ENCODE data around the gene MORC3.

The MORC3 gene

DNA sequence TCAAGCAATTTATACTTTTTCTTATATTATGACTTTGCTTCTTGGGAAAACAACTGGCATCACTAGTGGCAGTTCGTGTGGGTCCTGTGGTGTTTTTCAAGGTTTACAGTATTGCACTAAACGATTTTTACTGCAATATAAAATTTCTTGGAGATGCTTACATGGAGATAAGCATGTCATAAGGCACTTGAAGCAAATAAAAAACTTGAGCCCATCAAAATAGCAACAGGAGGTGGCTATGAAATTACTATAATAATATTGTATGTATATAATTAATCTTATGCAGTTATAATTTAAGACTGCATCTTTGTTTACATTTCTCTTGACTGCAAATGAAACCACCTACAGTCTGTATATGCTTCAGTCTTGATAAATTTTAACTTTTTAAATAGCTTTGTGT, 35.9 kb downstream of the MORC3 start:
- H3K36me3 ChIP-seq (replicated peaks), result peaks cover 42% of the 10 kb centered on the region
- H3K4me3 ChIP-seq (ENCODE audit: low read depth, low read length), result no peak overlapping the region
- no peak overlapping the region for H3K27ac ChIP-seq
- no peaks in the 10 kb centered on the region for H3K27me3 ChIP-seq (replicated peaks)
- in situ Hi-C loops (cut with HindIII; ENCODE audit: low pct_ligation_motif_present, low sequenced_read_pairs), result no loop called here
- TF ChIP-seq, protein P1, sequence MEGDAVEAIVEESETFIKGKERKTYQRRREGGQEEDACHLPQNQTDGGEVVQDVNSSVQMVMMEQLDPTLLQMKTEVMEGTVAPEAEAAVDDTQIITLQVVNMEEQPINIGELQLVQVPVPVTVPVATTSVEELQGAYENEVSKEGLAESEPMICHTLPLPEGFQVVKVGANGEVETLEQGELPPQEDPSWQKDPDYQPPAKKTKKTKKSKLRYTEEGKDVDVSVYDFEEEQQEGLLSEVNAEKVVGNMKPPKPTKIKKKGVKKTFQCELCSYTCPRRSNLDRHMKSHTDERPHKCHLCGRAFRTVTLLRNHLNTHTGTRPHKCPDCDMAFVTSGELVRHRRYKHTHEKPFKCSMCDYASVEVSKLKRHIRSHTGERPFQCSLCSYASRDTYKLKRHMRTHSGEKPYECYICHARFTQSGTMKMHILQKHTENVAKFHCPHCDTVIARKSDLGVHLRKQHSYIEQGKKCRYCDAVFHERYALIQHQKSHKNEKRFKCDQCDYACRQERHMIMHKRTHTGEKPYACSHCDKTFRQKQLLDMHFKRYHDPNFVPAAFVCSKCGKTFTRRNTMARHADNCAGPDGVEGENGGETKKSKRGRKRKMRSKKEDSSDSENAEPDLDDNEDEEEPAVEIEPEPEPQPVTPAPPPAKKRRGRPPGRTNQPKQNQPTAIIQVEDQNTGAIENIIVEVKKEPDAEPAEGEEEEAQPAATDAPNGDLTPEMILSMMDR (IDR thresholded peaks at IDR 0.05; ENCODE audit: low read depth, low read length, missing control alignments), result no peak
- no peak for DNase-seq

DNA sequence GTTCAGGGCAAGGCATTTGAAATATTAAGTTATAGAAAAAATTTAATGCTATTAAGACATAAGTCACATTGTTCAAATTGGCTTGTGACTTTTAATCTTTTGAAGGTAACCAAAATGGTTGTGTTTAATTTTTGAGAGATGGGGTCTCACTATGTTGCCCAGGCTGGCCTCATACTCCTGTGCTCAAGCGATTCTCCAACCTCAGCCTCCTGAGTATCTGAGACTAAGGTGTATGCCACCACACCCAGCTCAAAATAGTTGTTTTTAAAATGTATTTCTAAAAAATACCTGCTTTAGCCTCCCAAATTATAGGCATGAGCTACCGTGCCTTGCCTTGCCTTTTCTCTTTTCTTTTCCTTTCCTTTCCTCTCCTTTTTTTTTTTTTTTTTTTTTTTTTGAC, 39.2 kb downstream of the MORC3 start:
- TF ChIP-seq, protein P1 (IDR thresholded peaks at IDR 0.05; ENCODE audit: low read depth, low read length, missing control alignments), result no peak
- DNase-seq, result no peak
- H3K4me3 ChIP-seq (ENCODE audit: low read depth, low read length), result no peak overlapping the region
- H3K36me3 ChIP-seq (replicated peaks), result peaks cover 50% of the 10 kb centered on the region
- H3K27me3 ChIP-seq (replicated peaks), result no peaks in the 10 kb centered on the region
- no peak overlapping the region for H3K27ac ChIP-seq
- in situ Hi-C loops (cut with HindIII; ENCODE audit: low pct_ligation_motif_present, low sequenced_read_pairs), result no loop called here

DNA sequence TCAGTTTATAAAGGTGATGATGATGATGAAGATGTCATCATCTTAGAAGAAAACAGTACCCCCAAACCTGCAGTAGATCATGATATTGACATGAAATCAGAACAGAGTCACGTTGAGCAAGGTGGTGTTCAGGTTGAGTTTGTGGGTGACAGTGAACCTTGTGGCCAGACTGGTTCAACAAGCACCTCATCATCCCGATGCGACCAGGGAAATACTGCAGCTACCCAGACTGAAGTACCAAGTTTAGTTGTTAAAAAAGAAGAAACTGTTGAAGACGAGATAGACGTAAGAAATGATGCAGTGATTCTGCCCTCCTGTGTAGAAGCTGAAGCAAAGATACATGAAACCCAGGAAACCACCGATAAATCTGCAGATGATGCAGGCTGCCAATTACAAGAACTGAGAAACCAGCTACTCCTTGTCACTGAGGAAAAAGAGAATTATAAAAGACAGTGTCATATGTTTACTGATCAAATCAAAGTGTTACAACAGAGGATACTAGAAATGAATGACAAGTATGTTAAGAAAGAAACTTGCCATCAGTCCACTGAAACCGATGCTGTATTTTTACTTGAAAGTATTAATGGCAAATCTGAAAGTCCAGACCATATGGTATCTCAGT, 49.2 kb downstream of the MORC3 start:
- H3K4me3 ChIP-seq (ENCODE audit: low read depth, low read length), result no peak overlapping the region
- H3K27ac ChIP-seq, result no peak overlapping the region
- H3K27me3 ChIP-seq (replicated peaks), result no peaks in the 10 kb centered on the region
- no peak for DNase-seq
- H3K36me3 ChIP-seq (replicated peaks), result peaks cover 73% of the 10 kb centered on the region
- TF ChIP-seq, protein P1 (IDR thresholded peaks at IDR 0.05; ENCODE audit: low read depth, low read length, missing control alignments), result no peak
- in situ Hi-C loops (cut with HindIII; ENCODE audit: low pct_ligation_motif_present, low sequenced_read_pairs), result no loop called here

DNA sequence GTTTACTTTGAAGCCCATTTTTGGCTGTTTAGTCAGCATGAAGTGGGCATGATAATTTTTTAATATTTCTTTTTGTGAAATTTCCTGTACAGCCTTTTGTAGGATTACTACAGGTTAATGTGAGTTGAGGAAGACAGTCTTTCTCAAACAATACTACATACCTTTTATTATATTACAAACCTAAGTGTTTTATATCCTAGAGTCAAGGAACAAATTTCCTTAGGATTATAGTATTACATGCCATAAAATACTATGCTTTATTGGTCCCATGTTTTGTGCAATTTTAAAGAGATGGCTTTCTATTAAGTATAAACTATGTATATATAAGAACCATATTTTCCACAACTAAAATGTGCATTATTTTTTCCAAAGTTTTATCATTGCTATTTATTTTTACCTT, 56.0 kb downstream of the MORC3 start:
- TF ChIP-seq, protein P1 (IDR thresholded peaks at IDR 0.05; ENCODE audit: low read depth, low read length, missing control alignments), result no peak
- no peak overlapping the region for H3K27ac ChIP-seq
- H3K27me3 ChIP-seq (replicated peaks), result no peaks in the 10 kb centered on the region
- H3K4me3 ChIP-seq (ENCODE audit: low read depth, low read length), result no peak overlapping the region
- H3K36me3 ChIP-seq (replicated peaks), result peaks cover 33% of the 10 kb centered on the region
- DNase-seq, result no peak
- in situ Hi-C loops (cut with HindIII; ENCODE audit: low pct_ligation_motif_present, low sequenced_read_pairs), result no loop called here

DNA sequence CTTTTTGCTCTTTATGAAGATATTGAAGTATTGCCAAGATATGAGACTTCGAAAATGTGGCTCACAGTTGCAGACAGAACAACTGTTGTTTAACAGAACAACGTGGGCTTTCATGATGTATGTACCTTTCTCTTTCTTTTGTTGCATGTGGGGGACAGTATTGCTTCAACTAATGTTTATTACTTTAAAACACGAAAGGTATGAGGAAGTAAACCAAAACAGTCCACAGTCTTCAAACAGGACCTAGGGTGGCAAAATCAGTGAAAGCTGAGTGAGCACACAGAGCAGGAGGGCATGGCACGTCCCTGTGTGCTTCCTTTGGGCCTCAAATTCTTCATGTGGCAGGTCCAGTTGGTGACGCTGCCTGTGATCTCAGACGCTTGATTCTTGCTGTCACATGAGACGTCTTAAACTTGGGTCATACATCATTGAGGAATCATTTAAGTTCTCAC, 57.4 kb downstream of the MORC3 start:
- Histone ChIP-seq H3K27me3 (replicated peaks) (no peaks in the 10 kb centered on the region), H3K36me3 (replicated peaks) (peaks cover 26% of the 10 kb centered on the region), H3K27ac (no peak overlapping the region), H3K4me3 (ENCODE audit: low read depth, low read length) (no peak overlapping the region)
- TF ChIP-seq, protein P1 (IDR thresholded peaks at IDR 0.05; ENCODE audit: low read depth, low read length, missing control alignments), result no peak
- no peak for DNase-seq
- in situ Hi-C loops (cut with HindIII; ENCODE audit: low pct_ligation_motif_present, low sequenced_read_pairs), result no loop called here

DNA sequence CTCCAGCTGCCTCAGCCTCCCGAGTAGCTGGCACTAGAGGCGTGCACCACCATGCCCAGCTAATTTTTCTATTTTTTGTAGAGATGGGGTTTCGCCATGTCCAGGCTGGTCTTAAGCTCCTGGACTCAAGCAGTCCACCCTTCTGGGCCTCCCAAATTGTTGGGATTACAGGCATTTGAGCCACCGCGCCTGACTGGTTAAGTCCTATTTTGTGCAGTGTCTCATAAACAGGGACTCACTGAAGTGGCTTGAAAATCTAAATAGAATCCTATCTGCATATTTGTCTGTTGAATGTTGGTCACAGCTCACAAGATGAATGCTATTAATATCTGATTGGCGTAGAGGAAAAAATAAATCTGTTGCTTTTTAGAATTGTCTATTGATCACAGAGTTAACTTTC, 59.3 kb downstream of the MORC3 start:
- H3K27ac ChIP-seq, result no peak overlapping the region
- in situ Hi-C loops (cut with HindIII; ENCODE audit: low pct_ligation_motif_present, low sequenced_read_pairs), result no loop called here
- TF ChIP-seq, protein P1 (IDR thresholded peaks at IDR 0.05; ENCODE audit: low read depth, low read length, missing control alignments), result no peak
- no peaks in the 10 kb centered on the region for H3K27me3 ChIP-seq (replicated peaks)
- H3K36me3 ChIP-seq (replicated peaks), result peaks cover 16% of the 10 kb centered on the region
- no peak overlapping the region for H3K4me3 ChIP-seq (ENCODE audit: low read depth, low read length)
- no peak for DNase-seq

Measured in brain microvascular endothelial cell (primary cell).